ACC112 (cell line): ENCODE results near the gene HOXB7.

Source experiments
- H2AFZ ChIP-seq: fragments of 200-600 bp; sonication (generic); one replicate; pipeline ENCODE4 v1.6.0; 2017; ENCODE audit warnings: antibody characterized with exemption, low read length; ENCODE audit not compliant: unreplicated experiment
- H3K27ac ChIP-seq: fragments of 200-600 bp; sonication (generic); 2 replicates; pipeline ENCODE4 v1.5.1; 2014; ENCODE audit warnings: low read depth, mild to moderate bottlenecking, antibody characterized with exemption, low read length, moderate library complexity
- H3K27me3 ChIP-seq: fragments of 200-600 bp; sonication (generic); 2 replicates; pipeline ENCODE4 v1.6.1; 2014; ENCODE audit warnings: mild to moderate bottlenecking, antibody characterized with exemption, low read length, moderate library complexity, mixed read lengths; ENCODE audit not compliant: insufficient read depth
- H3K36me3 ChIP-seq: fragments of 200-600 bp; sonication (generic); 2 replicates; pipeline ENCODE4 v1.6.1; 2016; ENCODE audit warnings: mild to moderate bottlenecking, antibody characterized with exemption, low read length, moderate library complexity, mixed read lengths; ENCODE audit not compliant: insufficient read depth
- H3K4me1 ChIP-seq: fragments of 200-600 bp; sonication (generic); one replicate; pipeline ENCODE4 v1.6.1; 2016; ENCODE audit warnings: low read length, mixed read lengths; ENCODE audit not compliant: insufficient read depth, unreplicated experiment, control insufficient read depth
- H3K4me3 ChIP-seq: fragments of 200-600 bp; sonication (generic); 2 replicates; pipeline ENCODE4 v1.5.1; 2014; ENCODE audit warnings: mild to moderate bottlenecking, low read depth, low read length
- H3K79me2 ChIP-seq: fragments of 200-600 bp; sonication (generic); one replicate; pipeline ENCODE4 v1.6.0; 2016; ENCODE audit warnings: low read length; ENCODE audit not compliant: control insufficient read depth, unreplicated experiment, insufficient read depth

The HOXB7 gene

DNA sequence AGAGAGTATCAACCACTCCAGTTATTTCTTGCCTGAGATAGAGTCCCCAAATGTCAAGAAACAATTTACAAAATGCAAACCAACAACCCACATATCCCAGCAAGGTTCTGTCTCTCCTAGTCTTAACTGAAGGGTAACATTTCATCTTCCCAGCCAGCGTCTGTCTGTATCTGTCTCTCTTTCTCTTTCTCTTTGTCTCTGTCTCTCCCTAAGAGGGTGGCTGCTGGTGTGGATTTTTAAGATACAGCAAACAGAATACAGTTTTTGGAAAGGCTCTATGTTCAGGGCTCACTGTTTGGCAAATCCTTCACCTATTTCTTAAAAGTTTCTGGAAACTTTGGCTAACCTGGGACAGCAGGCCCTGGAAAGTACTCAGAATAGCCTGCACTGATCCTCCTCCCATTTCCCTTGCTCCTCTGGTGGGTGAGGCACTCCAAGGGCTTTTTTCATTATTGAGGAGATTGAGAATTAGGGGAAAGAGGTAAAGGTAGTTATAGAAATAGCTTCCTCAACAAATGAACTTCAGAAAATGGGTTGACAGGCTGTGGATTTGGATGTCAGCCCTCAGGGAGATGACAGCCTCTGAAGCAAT is 38.9 kb downstream of the HOXB7 start:
- Histone ChIP-seq H3K4me1 (no peaks in the 10 kb centered on the region), H3K27ac (no peak overlapping the region), H3K4me3 (no peak overlapping the region), H2AFZ (no peak overlapping the region), H3K36me3 (no peaks in the 10 kb centered on the region), H3K79me2 (no peaks in the 10 kb centered on the region), H3K27me3 (peaks cover 100% of the 10 kb centered on the region)

- H3K4me3 ChIP-seq: no peak overlapping the region; the same call in 1 of the 2 replicates
- no peak overlapping the region for H2AFZ ChIP-seq
- peaks cover 100% of the 10 kb centered on the region for H3K27me3 ChIP-seq
- no peaks in the 10 kb centered on the region for H3K79me2 ChIP-seq
- no peaks in the 10 kb centered on the region for H3K4me1 ChIP-seq
- H3K36me3 ChIP-seq: no peaks in the 10 kb centered on the region
- H3K27ac ChIP-seq: no peak overlapping the region
Observed at GRCh38 chr17:48571024-48571818, 39.6 kb downstream of the HOXB7 start.

DNA sequence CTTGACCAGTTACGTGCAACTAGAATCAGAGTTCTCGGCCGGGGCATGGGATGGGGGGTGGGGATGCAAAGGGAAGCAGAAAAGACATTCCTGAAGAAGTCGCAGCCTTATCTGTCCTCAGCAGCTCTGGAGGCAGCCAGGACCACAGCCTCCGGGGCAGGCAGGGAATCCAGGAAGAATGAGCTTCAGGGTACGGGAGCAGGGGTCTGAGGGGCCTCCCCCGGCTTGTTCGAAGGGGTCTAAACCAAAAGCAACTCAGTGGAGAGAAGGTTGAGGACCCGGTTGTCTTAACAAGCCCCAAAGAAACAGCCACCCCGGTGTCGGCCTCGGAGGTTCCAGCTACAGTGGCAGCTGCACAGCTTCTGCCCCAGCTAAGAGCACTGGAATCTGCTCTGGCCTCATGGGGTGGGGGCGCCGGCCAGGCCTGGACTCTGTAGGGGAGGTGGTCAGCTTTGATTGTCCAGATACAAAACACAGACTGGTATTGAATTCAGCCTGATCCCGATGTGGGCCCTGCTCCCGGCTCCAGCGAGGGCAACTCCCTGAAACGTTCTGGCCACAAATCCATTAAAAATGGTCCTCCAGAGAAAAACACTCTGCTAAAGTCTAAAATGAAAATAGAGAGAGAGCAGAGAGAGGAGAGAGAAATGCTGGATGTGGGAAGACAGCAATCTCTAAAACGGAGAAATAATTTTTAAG is 40.3 kb downstream of the HOXB7 start:
- Histone ChIP-seq H3K36me3 (no peaks in the 10 kb centered on the region), H3K27ac (no peak overlapping the region), H3K27me3 (peaks cover 100% of the 10 kb centered on the region), H3K4me1 (no peaks in the 10 kb centered on the region), H3K4me3 (no peak overlapping the region; the same call in 1 of the 2 replicates), H2AFZ (no peak overlapping the region), H3K79me2 (no peaks in the 10 kb centered on the region)

- Histone ChIP-seq H3K36me3 (no peaks in the 10 kb centered on the region), H3K79me2 (no peaks in the 10 kb centered on the region), H3K4me1 (no peaks in the 10 kb centered on the region), H2AFZ (no peak overlapping the region), H3K27me3 (peaks cover 100% of the 10 kb centered on the region), H3K27ac (no peak overlapping the region), H3K4me3 (no peak overlapping the region)
Observed at GRCh38 chr17:48569674-48570324, 41.0 kb downstream of the HOXB7 start.

GRCh38 chr17:48569240-48569582 is 41.6 kb downstream of the HOXB7 start:
- H3K4me1 ChIP-seq: no peaks in the 10 kb centered on the region
- H3K27ac ChIP-seq: no peak overlapping the region
- H3K27me3 ChIP-seq: peaks cover 100% of the 10 kb centered on the region
- H3K4me3 ChIP-seq: no peak overlapping the region
- no peaks in the 10 kb centered on the region for H3K79me2 ChIP-seq
- H2AFZ ChIP-seq: no peak overlapping the region
- no peaks in the 10 kb centered on the region for H3K36me3 ChIP-seq

- H3K4me3 ChIP-seq: no peak overlapping the region
- H2AFZ ChIP-seq: no peak overlapping the region
- no peaks in the 10 kb centered on the region for H3K36me3 ChIP-seq
- H3K4me1 ChIP-seq: no peaks in the 10 kb centered on the region
- H3K27ac ChIP-seq: no peak overlapping the region
- H3K27me3 ChIP-seq: peaks cover 100% of the 10 kb centered on the region
- no peaks in the 10 kb centered on the region for H3K79me2 ChIP-seq
Observed at GRCh38 chr17:48568499-48569239, 42.1 kb downstream of the HOXB7 start.

- Histone ChIP-seq H3K4me1 (no peaks in the 10 kb centered on the region), H2AFZ (no peak overlapping the region), H3K27me3 (peaks cover 100% of the 10 kb centered on the region), H3K27ac (no peak overlapping the region), H3K4me3 (no peak overlapping the region), H3K79me2 (no peaks in the 10 kb centered on the region), H3K36me3 (no peaks in the 10 kb centered on the region)
Observed at GRCh38 chr17:48567646-48568354, 43.0 kb downstream of the HOXB7 start.

DNA sequence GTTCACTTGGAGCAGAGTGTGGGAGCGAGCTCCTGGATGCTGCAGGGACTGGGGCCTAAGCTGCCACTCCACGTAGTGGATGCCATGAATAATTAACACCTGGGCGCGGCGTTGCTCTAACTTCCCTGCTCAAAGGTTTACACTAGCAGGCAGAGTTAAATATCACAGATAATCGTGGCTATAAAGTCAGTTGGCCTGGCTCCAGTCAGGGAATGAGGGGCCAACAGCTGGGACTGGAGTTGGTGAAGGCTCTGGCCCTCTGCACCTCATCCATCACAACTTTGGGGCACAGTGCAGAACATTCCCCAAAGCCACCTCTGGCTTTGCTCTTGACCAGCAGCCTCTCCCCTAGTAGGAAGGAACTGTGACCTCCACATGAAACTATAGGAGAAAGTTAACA is 43.6 kb downstream of the HOXB7 start:
- Histone ChIP-seq H3K79me2 (no peaks in the 10 kb centered on the region), H3K27me3 (peaks cover 100% of the 10 kb centered on the region), H3K27ac (no peak overlapping the region), H3K4me3 (no peak overlapping the region), H2AFZ (no peak overlapping the region), H3K4me1 (no peaks in the 10 kb centered on the region), H3K36me3 (no peaks in the 10 kb centered on the region)

DNA sequence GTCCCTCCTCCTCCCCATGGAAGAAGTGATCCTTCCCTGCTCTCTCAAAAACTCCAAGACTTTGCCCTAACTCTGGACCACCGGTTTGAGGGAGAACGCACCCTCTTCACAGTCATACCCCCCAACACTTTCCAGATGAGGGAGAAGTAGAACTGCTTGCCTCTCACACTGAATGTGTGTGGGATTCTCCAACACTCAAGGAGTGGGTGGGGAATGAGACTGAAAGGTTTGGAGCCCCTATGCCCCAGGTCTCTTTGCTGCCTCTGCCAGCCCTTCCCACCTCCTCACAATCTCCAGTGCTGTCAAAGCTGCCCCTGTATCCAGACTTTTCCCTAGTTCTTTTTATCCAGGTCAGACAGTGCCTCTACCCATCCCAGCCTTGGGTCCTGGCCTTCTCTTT is 44.1 kb downstream of the HOXB7 start:
- no peaks in the 10 kb centered on the region for H3K36me3 ChIP-seq
- H3K4me3 ChIP-seq: no peak overlapping the region
- H3K27ac ChIP-seq: no peak overlapping the region
- H3K27me3 ChIP-seq: peaks cover 100% of the 10 kb centered on the region
- no peak overlapping the region for H2AFZ ChIP-seq
- no peaks in the 10 kb centered on the region for H3K79me2 ChIP-seq
- no peaks in the 10 kb centered on the region for H3K4me1 ChIP-seq
